ENCODE results near the gene ATRIP.
"Not testable (repeated sequence)": the region's sequence is repeated elsewhere in the genome, so short reads cannot be mapped to it uniquely, and the experiment has no call there.

Gene ATRIP

GRCh38 chr3:48476426-48477053 lies 30.0 kb downstream of the ATRIP start:
- TF ChIP-seq CTCF (conservative IDR thresholded peaks at IDR 0.05), result no peak
- no peak overlapping the region for H3K27ac ChIP-seq

- no peak for TF ChIP-seq CTCF (conservative IDR thresholded peaks at IDR 0.05)
- H3K27ac ChIP-seq, result no peak overlapping the region
Measured at GRCh38 chr3:48477959-48478520, 31.5 kb downstream of the ATRIP start.

DNA sequence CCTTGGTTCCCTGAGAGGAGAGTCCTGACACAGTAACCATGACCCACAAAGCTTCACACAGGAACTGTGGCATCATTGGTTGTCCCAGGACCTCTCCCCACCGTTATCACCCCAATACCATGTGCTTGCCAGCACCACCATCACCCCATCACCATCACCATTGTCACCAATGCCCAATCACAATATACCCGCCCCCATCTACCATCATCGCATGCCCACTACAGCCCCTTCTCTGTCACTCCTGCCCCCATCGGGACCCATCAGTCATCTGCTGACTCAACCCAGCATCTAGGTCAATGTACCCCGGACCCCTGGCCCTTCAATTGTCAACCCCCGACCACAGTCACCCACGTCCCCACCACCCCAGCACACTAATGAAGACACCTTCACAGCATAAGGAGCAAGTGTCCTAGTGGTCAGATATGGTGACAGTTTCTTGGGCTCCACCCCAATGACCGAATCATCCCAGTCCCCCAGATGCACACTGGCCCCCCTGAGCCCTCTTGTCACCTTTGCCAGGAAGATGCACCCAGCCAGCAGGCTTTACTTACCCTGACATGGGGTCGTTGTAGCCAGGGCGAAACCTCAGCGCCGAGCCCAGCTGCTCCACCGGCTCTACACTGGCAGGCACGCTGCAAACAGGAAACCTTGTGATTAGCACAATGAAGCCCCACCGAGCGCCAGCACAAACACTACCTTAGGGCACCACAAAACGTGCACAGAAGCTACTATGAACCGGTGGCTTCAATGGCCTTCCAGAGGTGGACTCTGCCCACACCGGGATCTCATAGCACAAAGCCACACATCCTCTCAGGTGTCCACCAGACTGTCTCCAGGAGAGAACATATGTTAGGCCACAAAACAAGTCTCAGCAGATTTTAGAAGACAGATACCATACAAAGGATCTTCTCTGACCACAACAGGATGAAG lies 32.4 kb downstream of the ATRIP start:
- no peak overlapping the region for H3K27ac ChIP-seq
- no peak for TF ChIP-seq CTCF (conservative IDR thresholded peaks at IDR 0.05)

GRCh38 chr3:48480891-48481290 lies 34.4 kb downstream of the ATRIP start:
- H3K27ac ChIP-seq, result not testable (repeated sequence)

DNA sequence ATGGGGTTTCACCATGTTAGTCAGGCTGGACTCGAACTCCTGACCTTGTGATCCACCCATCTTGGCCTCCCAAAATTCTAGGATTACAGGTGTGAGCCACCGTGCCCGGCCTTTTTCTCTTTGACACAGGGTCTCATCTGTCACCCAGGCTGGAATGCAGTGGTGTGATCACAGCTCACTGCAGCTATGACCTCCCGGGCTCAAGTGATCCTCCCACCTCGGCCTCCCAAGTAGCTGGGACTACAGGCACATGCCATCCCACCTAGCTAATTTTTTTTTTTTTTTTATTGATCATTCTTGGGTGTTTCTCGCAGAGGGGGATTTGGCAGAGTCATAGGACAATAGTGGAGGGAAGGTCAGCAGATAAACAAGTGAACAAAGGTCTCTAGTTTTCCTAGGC lies 36.3 kb downstream of the ATRIP start:
- not testable (repeated sequence) for H3K27ac ChIP-seq

- TF ChIP-seq CTCF (conservative IDR thresholded peaks at IDR 0.05), result no peak
- H3K27ac ChIP-seq, result no peak overlapping the region
Measured at GRCh38 chr3:48486952-48487351, 40.4 kb downstream of the ATRIP start.

GRCh38 chr3:48492461-48493202 lies 46.1 kb downstream of the ATRIP start:
- no peak for TF ChIP-seq CTCF (conservative IDR thresholded peaks at IDR 0.05)
- no peak overlapping the region for H3K27ac ChIP-seq

GRCh38 chr3:48493203-48493501 lies 46.6 kb downstream of the ATRIP start:
- no peak for TF ChIP-seq CTCF (conservative IDR thresholded peaks at IDR 0.05)

More at GRCh38 chr3:48493203-48493501, 46.6 kb downstream of the ATRIP start:
- no peak overlapping the region for H3K27ac ChIP-seq
